Progenitor cell of endocrine pancreas (in vitro differentiated cells): Measurements from ENCODE around the gene PDP2. TPM values are rescaled to one million over a fixed set of nuclear protein-coding genes. Genes with fewer than 3 reads are reported as not detected.

Experiments
- DNase-seq: peaks from one replicate; pipeline ENCODE4 v3.0.0; 2021; ENCODE audit warnings: low spot score; ENCODE audit not compliant: unreplicated experiment
- H3K27ac Mint-ChIP-seq: 2 replicates; pipeline ENCODE4 v1.8.0; 2021; ENCODE audit warnings: mild to moderate bottlenecking, moderate library complexity, mixed read lengths
- H3K27me3 Mint-ChIP-seq: 2 replicates; pipeline ENCODE4 v1.8.0; 2021; ENCODE audit warnings: mixed read lengths
- H3K36me3 Mint-ChIP-seq: 2 replicates; pipeline ENCODE4 v1.8.0; 2022; ENCODE audit warnings: mixed read lengths; ENCODE audit not compliant: insufficient read depth
- H3K4me1 Mint-ChIP-seq: 2 replicates; pipeline ENCODE4 v1.8.0; 2021; ENCODE audit warnings: low read depth, mixed read lengths
- H3K4me3 Mint-ChIP-seq: 2 replicates; pipeline ENCODE4 v1.8.0; 2021; ENCODE audit warnings: low read depth, mild to moderate bottlenecking, moderate library complexity, mixed read lengths
- H3K9me3 Mint-ChIP-seq: 2 replicates; pipeline ENCODE4 v1.8.0; 2021; ENCODE audit warnings: low read depth, mixed read lengths
- total RNA-seq: library from RNA; stranded (reverse); gene quantifications from 2 replicates; pipeline ENCODE4 v1.2.1, GENCODE V29; 2021
- TF ChIP-seq, protein P1 (sequence below): fragments of 200-600 bp; sonication (generic); IDR thresholded peaks from one replicate; pipeline ENCODE4 v1.5.0; 2021; ENCODE audit warnings: antibody characterized with exemption, mild to moderate bottlenecking; ENCODE audit not compliant: unreplicated experiment

Gene PDP2
- total RNA-seq, 1 donor from 2014 or later, result 17.0 TPM

DNA sequence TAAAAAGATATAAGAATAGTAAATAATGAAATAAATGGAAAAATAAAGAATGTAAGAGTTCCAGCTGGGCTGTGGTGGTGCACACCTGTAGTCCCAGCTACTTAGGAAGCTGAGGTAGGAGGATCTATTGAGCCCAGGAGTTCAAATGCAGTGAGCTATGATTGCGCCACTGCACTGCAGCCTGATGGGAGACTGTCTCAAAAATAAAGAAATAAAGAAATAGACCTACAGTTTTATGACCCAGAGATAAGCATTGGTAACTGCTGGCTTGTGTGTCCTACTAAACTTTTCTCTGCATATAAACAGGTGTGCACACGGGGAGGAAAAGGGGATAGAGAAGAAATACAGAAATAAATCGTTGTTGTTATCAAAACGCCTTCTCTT is 7.8 kb upstream of the PDP2 start:
- Mint-ChIP-seq H3K27me3 (peaks cover 25% of the 10 kb centered on the region), H3K4me3 (peak overlapping the region; percentile 64), H3K36me3 (no peaks in the 10 kb centered on the region), H3K4me1 (peaks cover 2% of the 10 kb centered on the region), H3K27ac (no peak overlapping the region), H3K9me3 (no peaks in the 10 kb centered on the region)
- TF ChIP-seq, protein P1, sequence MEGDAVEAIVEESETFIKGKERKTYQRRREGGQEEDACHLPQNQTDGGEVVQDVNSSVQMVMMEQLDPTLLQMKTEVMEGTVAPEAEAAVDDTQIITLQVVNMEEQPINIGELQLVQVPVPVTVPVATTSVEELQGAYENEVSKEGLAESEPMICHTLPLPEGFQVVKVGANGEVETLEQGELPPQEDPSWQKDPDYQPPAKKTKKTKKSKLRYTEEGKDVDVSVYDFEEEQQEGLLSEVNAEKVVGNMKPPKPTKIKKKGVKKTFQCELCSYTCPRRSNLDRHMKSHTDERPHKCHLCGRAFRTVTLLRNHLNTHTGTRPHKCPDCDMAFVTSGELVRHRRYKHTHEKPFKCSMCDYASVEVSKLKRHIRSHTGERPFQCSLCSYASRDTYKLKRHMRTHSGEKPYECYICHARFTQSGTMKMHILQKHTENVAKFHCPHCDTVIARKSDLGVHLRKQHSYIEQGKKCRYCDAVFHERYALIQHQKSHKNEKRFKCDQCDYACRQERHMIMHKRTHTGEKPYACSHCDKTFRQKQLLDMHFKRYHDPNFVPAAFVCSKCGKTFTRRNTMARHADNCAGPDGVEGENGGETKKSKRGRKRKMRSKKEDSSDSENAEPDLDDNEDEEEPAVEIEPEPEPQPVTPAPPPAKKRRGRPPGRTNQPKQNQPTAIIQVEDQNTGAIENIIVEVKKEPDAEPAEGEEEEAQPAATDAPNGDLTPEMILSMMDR, result no peak
- no peak for DNase-seq

DNA sequence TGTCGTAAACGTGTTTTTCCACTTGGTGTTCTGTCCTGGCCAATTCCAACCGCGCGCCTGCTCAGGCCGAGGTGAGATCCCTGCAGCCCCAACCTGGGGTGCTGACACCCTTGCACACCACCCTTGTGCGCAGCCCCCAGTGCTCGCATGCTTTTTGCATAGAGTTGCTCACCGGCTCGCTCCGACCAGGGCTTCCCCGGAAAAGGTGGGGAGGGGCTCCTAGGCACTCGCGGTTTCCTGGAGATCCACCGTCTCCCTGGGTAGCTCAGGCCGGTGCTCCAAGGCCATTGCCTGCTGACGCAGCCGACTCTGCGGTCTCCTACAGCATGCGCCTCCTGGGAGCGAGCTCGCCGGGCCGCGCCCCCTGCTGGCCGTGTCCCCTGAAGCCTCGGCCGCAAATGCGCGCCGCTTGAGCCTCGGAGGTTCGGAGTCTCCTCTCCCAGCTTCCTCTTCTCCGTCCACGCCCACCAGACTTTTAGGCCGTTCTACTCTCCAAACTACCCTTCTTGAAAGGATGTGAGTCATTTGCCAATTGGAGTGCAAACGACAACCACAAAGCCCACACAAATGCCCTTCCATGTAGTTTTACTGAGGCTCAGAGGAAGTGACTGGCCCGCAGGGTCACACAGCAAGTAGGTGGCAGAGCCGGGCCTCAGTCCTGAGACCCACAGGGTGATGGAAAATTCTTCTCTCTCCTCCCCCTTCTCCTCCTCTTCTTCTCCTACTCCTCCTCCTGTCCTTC is 7.2 kb upstream of the PDP2 start:
- DNase-seq, result peak; percentile 83
- peak overlapping the region; percentile 53 for H3K27ac Mint-ChIP-seq
- TF ChIP-seq, protein P1, result peak; percentile 99
- H3K27me3 Mint-ChIP-seq, result peaks cover 25% of the 10 kb centered on the region
- no peaks in the 10 kb centered on the region for H3K36me3 Mint-ChIP-seq
- peaks cover 2% of the 10 kb centered on the region for H3K4me1 Mint-ChIP-seq
- H3K4me3 Mint-ChIP-seq, result peak overlapping the region; percentile 64
- H3K9me3 Mint-ChIP-seq, result no peaks in the 10 kb centered on the region

DNA sequence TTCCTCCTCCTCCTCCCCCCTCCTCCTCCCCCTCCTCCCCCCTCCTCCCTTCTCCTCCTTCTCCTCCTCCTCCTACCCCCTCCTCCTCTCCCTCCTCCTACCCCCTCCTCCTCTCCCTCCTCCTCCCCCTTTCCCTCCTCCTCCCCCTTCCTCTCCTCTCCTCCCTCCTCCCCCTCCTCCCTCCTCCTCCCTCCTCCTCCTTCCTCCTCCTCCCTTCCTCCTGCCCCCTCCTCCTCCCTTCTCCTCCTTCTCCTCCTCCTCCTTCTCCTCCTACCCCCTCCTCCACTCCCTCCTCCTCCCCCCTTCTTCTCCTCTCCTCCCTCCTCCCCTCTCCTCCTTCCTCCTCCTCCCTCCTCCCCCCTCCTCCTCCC is 6.6 kb upstream of the PDP2 start:
- peaks cover 2% of the 10 kb centered on the region for H3K4me1 Mint-ChIP-seq
- DNase-seq, result no peak
- no peaks in the 10 kb centered on the region for H3K9me3 Mint-ChIP-seq
- H3K27me3 Mint-ChIP-seq, result peaks cover 29% of the 10 kb centered on the region
- H3K4me3 Mint-ChIP-seq, result no peak overlapping the region
- no peaks in the 10 kb centered on the region for H3K36me3 Mint-ChIP-seq
- no peak overlapping the region for H3K27ac Mint-ChIP-seq
- TF ChIP-seq, protein P1, result no peak

DNA sequence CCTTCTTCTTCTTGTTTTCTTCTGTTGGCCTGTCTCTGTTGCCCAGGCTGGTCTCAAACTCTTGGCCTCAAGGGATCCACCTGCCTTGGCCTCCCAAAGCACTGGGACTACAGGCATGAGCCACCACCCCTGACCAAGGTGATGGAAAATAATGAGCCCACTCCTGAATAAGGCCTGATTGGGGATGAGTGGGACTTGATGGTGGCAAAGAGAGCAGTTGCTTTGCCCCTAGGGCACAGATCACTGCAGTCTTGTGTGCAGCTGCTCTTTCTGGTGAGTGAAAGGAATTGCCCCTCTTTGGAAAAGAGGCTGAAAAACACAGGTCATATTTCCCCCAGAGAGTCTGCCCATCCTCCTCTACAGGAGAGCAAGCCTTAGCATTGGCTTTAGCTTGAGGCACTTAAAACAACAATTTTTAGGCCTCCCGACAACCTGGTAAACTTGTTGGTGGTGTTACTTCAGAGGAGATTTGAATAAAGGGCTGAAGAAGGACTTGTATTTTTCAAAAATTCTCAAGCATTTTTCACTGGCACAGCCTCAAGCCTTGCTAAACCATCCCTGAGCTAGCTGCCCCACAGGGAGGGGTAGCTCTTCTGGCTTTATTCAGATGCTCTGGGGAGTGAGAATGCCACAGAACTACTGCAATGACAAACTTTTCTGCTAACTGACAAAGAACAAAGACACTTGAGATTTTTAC is 6.1 kb upstream of the PDP2 start:
- DNase-seq, result no peak
- H3K9me3 Mint-ChIP-seq, result no peaks in the 10 kb centered on the region
- no peak overlapping the region for H3K4me3 Mint-ChIP-seq
- H3K27me3 Mint-ChIP-seq, result peaks cover 29% of the 10 kb centered on the region
- H3K27ac Mint-ChIP-seq, result peak overlapping the region; percentile 41
- TF ChIP-seq, protein P1, result no peak
- no peaks in the 10 kb centered on the region for H3K36me3 Mint-ChIP-seq
- peaks cover 2% of the 10 kb centered on the region for H3K4me1 Mint-ChIP-seq

DNA sequence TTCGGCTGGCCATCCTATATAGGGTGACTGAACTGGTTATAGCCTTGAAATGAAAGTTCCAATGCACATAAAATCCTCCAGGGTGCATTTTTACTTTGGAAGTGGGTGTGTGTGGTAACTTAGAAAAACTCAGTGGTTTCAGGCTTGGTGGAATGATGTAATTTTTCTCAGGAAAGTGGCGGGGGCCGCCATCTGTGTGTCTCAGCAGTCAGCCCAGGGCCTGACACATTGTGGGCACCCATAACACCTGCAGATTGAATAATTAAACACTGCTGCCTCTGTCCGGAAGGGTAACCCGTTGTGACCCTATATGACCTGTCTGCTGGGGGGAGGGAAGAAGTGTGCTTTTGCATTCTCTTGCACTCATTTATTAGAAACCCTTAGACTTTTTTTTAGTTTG is 2.2 kb upstream of the PDP2 start:
- Mint-ChIP-seq H3K27me3 (peaks cover 20% of the 10 kb centered on the region), H3K4me1 (peaks cover 6% of the 10 kb centered on the region), H3K4me3 (no peak overlapping the region), H3K9me3 (no peaks in the 10 kb centered on the region), H3K27ac (no peak overlapping the region), H3K36me3 (no peaks in the 10 kb centered on the region)
- no peak for DNase-seq
- TF ChIP-seq, protein P1, result no peak
